ENCODE data around the gene MS4A4A.

MS4A4A gene

DNA sequence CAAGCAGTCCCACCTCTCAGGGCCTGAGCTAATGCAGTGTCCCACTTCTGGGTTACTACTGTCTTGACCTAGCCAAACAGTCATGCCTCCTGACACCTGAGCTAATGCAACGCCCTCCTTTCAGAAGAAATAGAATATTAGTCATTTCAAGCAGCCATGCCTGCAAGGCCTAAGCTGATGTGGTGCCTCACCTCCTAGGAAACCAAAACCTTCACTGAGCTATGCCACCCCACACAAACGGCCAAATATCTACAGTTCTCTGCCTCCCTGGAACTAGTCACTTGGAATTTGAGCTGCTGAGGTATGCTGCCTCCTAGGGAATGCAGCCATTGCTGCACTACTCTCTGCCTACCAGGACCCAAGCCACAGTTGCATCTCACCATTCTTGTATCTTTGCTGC is 38.3 kb downstream of the MS4A4A start:
- TF ChIP-seq, protein P1, sequence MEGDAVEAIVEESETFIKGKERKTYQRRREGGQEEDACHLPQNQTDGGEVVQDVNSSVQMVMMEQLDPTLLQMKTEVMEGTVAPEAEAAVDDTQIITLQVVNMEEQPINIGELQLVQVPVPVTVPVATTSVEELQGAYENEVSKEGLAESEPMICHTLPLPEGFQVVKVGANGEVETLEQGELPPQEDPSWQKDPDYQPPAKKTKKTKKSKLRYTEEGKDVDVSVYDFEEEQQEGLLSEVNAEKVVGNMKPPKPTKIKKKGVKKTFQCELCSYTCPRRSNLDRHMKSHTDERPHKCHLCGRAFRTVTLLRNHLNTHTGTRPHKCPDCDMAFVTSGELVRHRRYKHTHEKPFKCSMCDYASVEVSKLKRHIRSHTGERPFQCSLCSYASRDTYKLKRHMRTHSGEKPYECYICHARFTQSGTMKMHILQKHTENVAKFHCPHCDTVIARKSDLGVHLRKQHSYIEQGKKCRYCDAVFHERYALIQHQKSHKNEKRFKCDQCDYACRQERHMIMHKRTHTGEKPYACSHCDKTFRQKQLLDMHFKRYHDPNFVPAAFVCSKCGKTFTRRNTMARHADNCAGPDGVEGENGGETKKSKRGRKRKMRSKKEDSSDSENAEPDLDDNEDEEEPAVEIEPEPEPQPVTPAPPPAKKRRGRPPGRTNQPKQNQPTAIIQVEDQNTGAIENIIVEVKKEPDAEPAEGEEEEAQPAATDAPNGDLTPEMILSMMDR (IDR thresholded peaks at IDR 0.05; ENCODE audit: low read depth, low read length, missing control alignments): no peak
- no peak for DNase-seq
- in situ Hi-C loops (cut with HindIII; ENCODE audit: low pct_ligation_motif_present, low sequenced_read_pairs): no loop called here
- Histone ChIP-seq H3K36me3 (replicated peaks) (no peaks in the 10 kb centered on the region), H3K27me3 (replicated peaks) (no peaks in the 10 kb centered on the region), H3K4me3 (ENCODE audit: low read depth, low read length) (no peak overlapping the region), H3K27ac (no peak overlapping the region)

DNA sequence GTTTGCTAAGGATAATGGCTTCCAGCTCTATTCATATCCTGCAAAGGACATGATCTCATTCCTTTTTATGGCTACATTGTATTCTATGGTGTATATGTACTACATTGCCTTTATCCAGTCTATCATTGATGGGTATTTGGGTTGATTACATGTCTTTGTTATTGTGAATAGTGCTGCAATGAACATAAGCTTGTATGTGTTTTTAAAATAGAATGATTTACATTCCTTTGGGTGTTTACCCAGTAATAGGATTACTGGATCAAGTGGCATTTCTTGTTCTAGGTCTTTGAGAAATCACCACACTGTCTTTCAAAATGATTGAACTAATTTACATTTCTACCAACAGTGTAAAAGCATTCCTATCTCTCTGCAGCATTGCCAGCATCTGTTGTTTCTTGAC is 40.6 kb downstream of the MS4A4A start:
- Histone ChIP-seq H3K27me3 (replicated peaks) (no peaks in the 10 kb centered on the region), H3K27ac (no peak overlapping the region), H3K36me3 (replicated peaks) (no peaks in the 10 kb centered on the region), H3K4me3 (ENCODE audit: low read depth, low read length) (no peak overlapping the region)
- TF ChIP-seq, protein P1 (IDR thresholded peaks at IDR 0.05; ENCODE audit: low read depth, low read length, missing control alignments): no peak
- no peak for DNase-seq
- in situ Hi-C loops (cut with HindIII; ENCODE audit: low pct_ligation_motif_present, low sequenced_read_pairs): no loop called here

DNA sequence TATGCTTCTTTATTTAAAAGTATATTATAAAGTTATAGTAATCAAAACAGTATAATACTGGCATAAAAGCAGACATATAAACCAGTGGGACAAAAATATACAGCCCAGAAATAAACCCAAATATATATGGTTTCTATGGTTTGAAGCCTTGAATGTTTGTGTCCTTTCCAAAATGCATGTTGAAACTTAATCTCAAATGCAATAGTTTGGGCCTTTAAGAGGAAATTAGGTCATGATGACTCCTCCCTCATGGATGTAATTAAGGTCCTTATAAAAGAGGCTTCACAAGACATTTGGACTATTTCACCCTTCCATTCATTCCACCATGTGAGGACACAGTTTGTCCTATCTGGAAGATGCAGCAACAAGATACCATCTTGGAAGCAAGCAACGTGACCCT is 46.5 kb downstream of the MS4A4A start, which contains the start of gene MS4A6E:
Gene MS4A6E (plus strand): TSS at position 301 of the 400 bp plus-strand sequence. CDS start 7,641 bp downstream, outside the sequence.
- no peak for DNase-seq
- TF ChIP-seq, protein P1 (IDR thresholded peaks at IDR 0.05; ENCODE audit: low read depth, low read length, missing control alignments): no peak
- in situ Hi-C loops (cut with HindIII; ENCODE audit: low pct_ligation_motif_present, low sequenced_read_pairs): no loop called here
- no peaks in the 10 kb centered on the region for H3K36me3 ChIP-seq (replicated peaks)
- no peak within 1 kb of the TSS for H3K27ac ChIP-seq
- H3K27me3 ChIP-seq (replicated peaks): no peaks in the 10 kb centered on the region
- H3K4me3 ChIP-seq (ENCODE audit: low read depth, low read length): no peak within 1 kb of the TSS

DNA sequence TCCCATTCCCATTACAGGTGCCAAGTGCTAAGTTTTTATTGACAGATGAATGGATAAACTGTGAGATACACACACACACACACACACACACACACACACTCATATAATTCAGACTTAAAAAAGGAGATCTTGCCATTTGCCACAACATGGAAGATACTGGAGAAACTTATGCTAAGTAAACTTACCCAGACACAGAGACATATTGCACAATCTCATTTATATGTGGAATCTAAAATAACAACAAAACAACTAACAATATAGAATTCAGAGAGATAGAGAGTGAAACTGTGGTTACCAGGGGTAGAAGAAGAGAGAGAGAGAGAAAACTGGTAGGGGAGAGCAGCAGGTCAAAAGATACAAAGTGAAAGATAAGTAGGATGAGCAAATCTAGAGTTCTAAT is 48.0 kb downstream of the MS4A4A start:
- in situ Hi-C loops (cut with HindIII; ENCODE audit: low pct_ligation_motif_present, low sequenced_read_pairs): no loop called here
- Histone ChIP-seq H3K27ac (no peak overlapping the region), H3K27me3 (replicated peaks) (no peaks in the 10 kb centered on the region), H3K4me3 (ENCODE audit: low read depth, low read length) (no peak overlapping the region), H3K36me3 (replicated peaks) (no peaks in the 10 kb centered on the region)
- DNase-seq: no peak
- TF ChIP-seq, protein P1 (IDR thresholded peaks at IDR 0.05; ENCODE audit: low read depth, low read length, missing control alignments): no peak

DNA sequence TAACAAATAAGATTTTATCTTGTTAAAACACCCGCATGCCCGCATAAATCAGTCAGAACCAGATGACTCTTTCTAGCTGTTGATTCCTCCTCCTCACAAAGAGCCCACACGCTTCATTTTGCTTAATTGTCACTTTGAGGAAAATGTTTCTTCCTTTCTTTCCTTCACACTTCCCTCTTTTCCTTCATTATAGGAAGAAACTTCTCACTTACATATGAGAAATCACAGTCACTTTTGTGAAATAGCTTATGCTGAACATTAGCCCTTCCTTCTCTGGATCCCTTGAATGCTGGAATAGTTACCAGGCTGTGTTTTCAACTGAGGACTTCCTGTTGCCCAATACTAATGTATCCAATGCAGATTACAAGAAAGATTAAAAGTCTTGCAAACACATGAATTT is 52.4 kb downstream of the MS4A4A start:
- TF ChIP-seq, protein P1 (IDR thresholded peaks at IDR 0.05; ENCODE audit: low read depth, low read length, missing control alignments): no peak
- Histone ChIP-seq H3K4me3 (ENCODE audit: low read depth, low read length) (no peak overlapping the region), H3K27ac (no peak overlapping the region), H3K27me3 (replicated peaks) (no peaks in the 10 kb centered on the region), H3K36me3 (replicated peaks) (no peaks in the 10 kb centered on the region)
- no peak for DNase-seq
- in situ Hi-C loops (cut with HindIII; ENCODE audit: low pct_ligation_motif_present, low sequenced_read_pairs): no loop called here

DNA sequence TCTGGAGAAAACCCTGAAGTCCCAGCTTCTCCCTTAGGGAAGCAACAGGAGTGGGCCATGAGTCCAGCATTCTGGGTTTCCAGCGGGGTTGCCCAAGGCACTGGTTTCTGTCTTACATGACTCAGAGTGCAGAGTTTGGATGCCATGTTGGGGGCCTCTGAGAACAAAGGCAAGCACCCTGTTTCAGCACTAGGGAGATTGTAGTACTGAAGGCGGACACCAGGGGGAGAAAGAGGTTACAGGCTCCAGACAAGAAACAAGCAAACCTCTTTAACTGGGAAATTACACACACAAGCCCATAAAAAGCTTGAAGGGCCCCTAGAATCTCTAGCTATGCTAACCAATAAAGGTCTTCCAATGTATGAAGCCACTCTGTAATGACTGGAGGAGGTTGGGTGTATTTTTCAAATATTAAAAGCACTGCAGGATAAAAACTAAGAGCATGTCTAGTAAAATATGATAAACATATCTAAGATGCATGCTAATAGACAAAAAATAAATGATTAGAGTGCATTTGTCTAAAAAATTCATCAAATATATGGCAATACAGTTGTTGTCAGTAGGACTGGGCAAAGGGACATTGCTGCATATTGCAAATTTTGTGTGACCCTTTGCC is 53.6 kb downstream of the MS4A4A start:
- H3K27me3 ChIP-seq (replicated peaks): no peaks in the 10 kb centered on the region
- no peaks in the 10 kb centered on the region for H3K36me3 ChIP-seq (replicated peaks)
- in situ Hi-C loops (cut with HindIII; ENCODE audit: low pct_ligation_motif_present, low sequenced_read_pairs): no loop called here
- TF ChIP-seq, protein P1 (IDR thresholded peaks at IDR 0.05; ENCODE audit: low read depth, low read length, missing control alignments): peak; percentile 74
- DNase-seq: peak; percentile 78
- H3K4me3 ChIP-seq (ENCODE audit: low read depth, low read length): no peak overlapping the region
- no peak overlapping the region for H3K27ac ChIP-seq
